Adipocyte (in vitro differentiated cells): Measurements from ENCODE around the gene MPND.

Experiments
- DNase-seq: peaks from one replicate; pipeline ENCODE4 v3.0.0-alpha.2; 2015; ENCODE audit warnings: low read depth
- H3K27me3 ChIP-seq: replicated peaks from 2 replicates; pipeline ENCODE4 v1.7.0; 2013; ENCODE audit warnings: mild to moderate bottlenecking, low read length, moderate library complexity; ENCODE audit not compliant: control insufficient read depth, insufficient read depth
- H3K36me3 ChIP-seq: 2 replicates; pipeline ENCODE4 v1.7.0; 2013; ENCODE audit warnings: low read length, mild to moderate bottlenecking, moderate library complexity; ENCODE audit not compliant: control insufficient read depth, insufficient read depth, severe bottlenecking
- H3K4me1 ChIP-seq: 2 replicates; pipeline ENCODE4 v1.7.0; 2013; ENCODE audit warnings: mild to moderate bottlenecking, low read length, moderate library complexity; ENCODE audit not compliant: control insufficient read depth, insufficient read depth
- H3K4me3 ChIP-seq: 2 replicates; pipeline ENCODE4 v1.7.0; 2013; ENCODE audit warnings: mild to moderate bottlenecking, low read length, moderate library complexity
- H3K9ac ChIP-seq: 2 replicates; pipeline ENCODE4 v1.7.0; 2013; ENCODE audit warnings: mild to moderate bottlenecking, low read length, moderate library complexity
- H3K9me3 ChIP-seq: 2 replicates; pipeline ENCODE4 v1.7.0; 2013; ENCODE audit warnings: mild to moderate bottlenecking, low read length, moderate library complexity; ENCODE audit not compliant: control insufficient read depth

Gene MPND

GRCh38 chr19:4371247-4372164, 28.1 kb downstream of the MPND start:
- Histone ChIP-seq H3K36me3 (peaks cover 6% of the 10 kb centered on the region), H3K27me3 (no peaks in the 10 kb centered on the region), H3K9me3 (no peaks in the 10 kb centered on the region), H3K9ac (peak overlapping the region; percentile 73), H3K4me1 (peaks cover 88% of the 10 kb centered on the region), H3K4me3 (no peak overlapping the region)
- peak; percentile 81 for DNase-seq

- peaks cover 94% of the 10 kb centered on the region for H3K4me1 ChIP-seq
- no peak overlapping the region for H3K4me3 ChIP-seq
- no peak for DNase-seq
- no peaks in the 10 kb centered on the region for H3K27me3 ChIP-seq
- peaks cover 3% of the 10 kb centered on the region for H3K36me3 ChIP-seq
- H3K9ac ChIP-seq, result peak overlapping the region; percentile 86
- H3K9me3 ChIP-seq, result no peaks in the 10 kb centered on the region
Observed at GRCh38 chr19:4372165-4373012, 29.0 kb downstream of the MPND start.

GRCh38 chr19:4373013-4373367, 29.6 kb downstream of the MPND start:
- no peak for DNase-seq
- peaks cover 88% of the 10 kb centered on the region for H3K4me1 ChIP-seq
- no peaks in the 10 kb centered on the region for H3K9me3 ChIP-seq
- H3K4me3 ChIP-seq, result no peak overlapping the region
- peaks cover 3% of the 10 kb centered on the region for H3K36me3 ChIP-seq
- no peaks in the 10 kb centered on the region for H3K27me3 ChIP-seq
- peak overlapping the region; percentile 86 for H3K9ac ChIP-seq

GRCh38 chr19:4373601-4374497, 30.5 kb downstream of the MPND start:
- Histone ChIP-seq H3K36me3 (peaks cover 3% of the 10 kb centered on the region), H3K9ac (peak overlapping the region; percentile 86), H3K4me3 (peak overlapping the region; percentile 51), H3K4me1 (peaks cover 80% of the 10 kb centered on the region), H3K27me3 (no peaks in the 10 kb centered on the region), H3K9me3 (no peaks in the 10 kb centered on the region)
- DNase-seq, result peak; percentile 55

GRCh38 chr19:4374498-4375163, 31.3 kb downstream of the MPND start:
- Histone ChIP-seq H3K36me3 (peaks cover 3% of the 10 kb centered on the region), H3K9ac (peak overlapping the region; percentile 86), H3K4me1 (peaks cover 76% of the 10 kb centered on the region), H3K9me3 (no peaks in the 10 kb centered on the region), H3K4me3 (peak overlapping the region; percentile 55), H3K27me3 (no peaks in the 10 kb centered on the region)
- DNase-seq, result peak; percentile 87

- peak; percentile 74 for DNase-seq
- Histone ChIP-seq H3K9me3 (no peaks in the 10 kb centered on the region), H3K27me3 (no peaks in the 10 kb centered on the region), H3K9ac (peak overlapping the region; percentile 86), H3K4me1 (peaks cover 72% of the 10 kb centered on the region), H3K36me3 (peaks cover 3% of the 10 kb centered on the region), H3K4me3 (peak overlapping the region; percentile 55)
Observed at GRCh38 chr19:4375164-4376027, 32.0 kb downstream of the MPND start.

GRCh38 chr19:4376028-4376670, 32.8 kb downstream of the MPND start:
- Histone ChIP-seq H3K9me3 (no peaks in the 10 kb centered on the region), H3K4me3 (no peak overlapping the region), H3K4me1 (peaks cover 64% of the 10 kb centered on the region), H3K9ac (peak overlapping the region; percentile 86), H3K27me3 (no peaks in the 10 kb centered on the region), H3K36me3 (no peaks in the 10 kb centered on the region)
- no peak for DNase-seq

- Histone ChIP-seq H3K36me3 (no peaks in the 10 kb centered on the region), H3K4me1 (peaks cover 61% of the 10 kb centered on the region), H3K4me3 (no peak overlapping the region), H3K27me3 (no peaks in the 10 kb centered on the region), H3K9ac (peak overlapping the region; percentile 86), H3K9me3 (no peaks in the 10 kb centered on the region)
- DNase-seq, result no peak
Observed at GRCh38 chr19:4376671-4376990, 33.3 kb downstream of the MPND start.

GRCh38 chr19:4376991-4377781, 33.8 kb downstream of the MPND start:
- Histone ChIP-seq H3K36me3 (no peaks in the 10 kb centered on the region), H3K9ac (peak overlapping the region; percentile 86), H3K4me1 (peaks cover 57% of the 10 kb centered on the region), H3K4me3 (no peak overlapping the region), H3K9me3 (no peaks in the 10 kb centered on the region), H3K27me3 (no peaks in the 10 kb centered on the region)
- DNase-seq, result no peak
